GM21528 (cell line): ENCODE measurements around the gene DHRS3.
"Not testable (repeated sequence)": the region's sequence is repeated elsewhere in the genome, so short reads cannot be mapped to it uniquely, and the experiment has no call there.

Experiments
- ATAC-seq: cut with Tn5 transposase; IDR thresholded peaks from one replicate; pipeline ENCODE4 v1.9.1; 2021; ENCODE audit warnings: mild to moderate bottlenecking, moderate library complexity; ENCODE audit not compliant: unreplicated experiment, low FRiP score

The DHRS3 gene

DNA sequence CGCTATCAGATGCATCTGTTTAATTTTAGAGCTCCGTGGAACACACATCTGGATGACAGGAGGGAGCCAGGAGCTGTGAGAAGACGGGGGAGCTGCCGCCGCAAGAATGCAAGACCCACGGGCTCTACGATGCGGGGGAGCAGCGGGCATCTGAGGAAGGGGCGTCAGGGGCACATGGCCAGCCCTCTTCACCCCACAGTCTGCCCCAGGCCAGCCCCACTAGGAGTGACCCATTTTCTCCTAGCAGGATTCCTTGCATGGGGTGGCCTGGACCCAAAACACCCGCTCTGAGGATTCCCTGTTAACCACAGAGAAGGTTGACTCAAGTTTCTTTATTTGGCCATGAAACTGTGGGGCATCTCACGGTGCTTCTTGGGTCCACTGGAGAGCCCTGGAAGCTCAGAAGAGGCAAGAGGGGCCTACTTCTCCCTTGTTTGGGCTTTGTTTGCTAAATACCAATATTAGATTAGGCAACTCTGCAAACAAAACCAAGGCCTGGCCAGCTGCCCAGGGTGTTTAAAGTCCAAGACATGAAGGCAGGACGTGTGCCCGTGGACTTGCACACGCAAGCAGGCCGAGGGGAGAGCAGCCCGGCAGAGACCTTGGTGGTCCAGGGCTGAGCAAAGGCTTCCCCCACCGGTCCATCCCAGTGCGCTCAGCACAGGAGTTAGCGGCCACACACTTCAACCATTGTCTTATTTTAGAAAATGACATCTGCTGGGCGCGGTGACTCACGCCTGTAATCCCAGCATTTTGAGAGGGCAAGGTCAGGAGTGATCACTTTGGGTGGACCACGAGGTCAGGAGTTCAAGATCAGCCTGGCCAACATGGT is 89.8 kb downstream of the DHRS3 start:
- no peak for ATAC-seq

DNA sequence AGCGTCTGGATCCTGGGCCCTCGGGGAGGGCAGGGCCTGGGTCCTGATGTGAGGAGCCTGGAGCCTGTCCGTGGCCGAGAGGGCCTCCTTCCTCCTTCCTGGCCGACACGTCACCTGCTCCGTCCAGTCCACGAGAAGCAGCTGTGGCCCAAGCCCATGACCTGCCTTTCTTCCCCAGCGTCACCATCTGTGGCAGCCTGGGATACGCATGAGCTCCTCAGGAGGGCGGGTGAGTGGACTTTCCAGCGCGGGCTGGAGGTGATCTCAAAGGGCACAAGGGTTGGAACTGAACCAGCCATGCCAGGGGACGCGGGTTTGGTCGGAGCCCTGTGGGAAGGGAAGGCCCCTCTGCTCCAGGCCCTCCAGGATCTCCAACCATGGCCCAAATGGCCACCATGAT is 90.4 kb downstream of the DHRS3 start:
- ATAC-seq, result no peak

DNA sequence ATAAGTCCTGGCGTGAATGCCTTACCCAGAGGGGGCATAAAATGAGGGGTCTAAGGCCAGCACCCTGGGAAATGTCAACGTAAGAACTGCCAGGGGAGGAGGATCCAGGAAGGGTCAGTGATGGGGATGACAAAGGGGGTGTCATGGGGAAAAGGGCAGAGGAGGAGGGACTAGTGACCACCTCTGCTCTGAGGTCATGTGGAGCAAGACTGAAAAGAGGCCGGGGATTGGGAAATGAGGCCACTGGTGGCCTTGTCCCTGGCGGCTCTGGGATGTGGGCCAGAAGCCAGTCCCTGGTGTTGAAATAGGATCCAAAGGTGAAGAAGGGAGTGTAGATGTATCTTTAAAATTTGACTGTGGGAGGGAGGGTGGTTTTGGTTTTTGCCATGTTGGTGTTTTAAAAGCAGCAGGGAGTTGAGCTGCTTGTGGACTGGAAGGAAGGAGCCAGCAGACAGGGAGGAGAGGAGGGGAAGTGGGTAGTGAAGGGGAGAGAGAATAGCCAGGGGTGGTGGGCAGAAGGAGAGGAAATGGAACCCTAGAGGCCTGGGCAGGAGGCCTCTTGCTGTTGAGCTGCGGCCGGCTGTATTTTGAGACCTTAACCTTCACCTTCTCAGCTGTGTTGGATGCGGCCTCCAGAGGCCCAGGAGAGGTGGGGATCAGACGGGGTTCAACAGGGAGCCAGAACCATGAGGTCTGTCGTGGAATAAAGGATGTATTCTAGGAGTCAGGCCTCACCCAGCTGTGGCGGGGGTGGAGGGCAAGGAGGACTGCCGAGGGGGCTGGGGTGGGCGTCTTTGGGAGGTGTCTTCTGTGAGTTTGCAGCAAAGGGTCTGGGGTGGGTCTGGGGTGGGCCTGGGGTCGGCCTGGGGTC is 92.5 kb downstream of the DHRS3 start:
- no peak for ATAC-seq

GRCh38 chr1:12524266-12524665 is 93.7 kb downstream of the DHRS3 start:
- no peak for ATAC-seq

DNA sequence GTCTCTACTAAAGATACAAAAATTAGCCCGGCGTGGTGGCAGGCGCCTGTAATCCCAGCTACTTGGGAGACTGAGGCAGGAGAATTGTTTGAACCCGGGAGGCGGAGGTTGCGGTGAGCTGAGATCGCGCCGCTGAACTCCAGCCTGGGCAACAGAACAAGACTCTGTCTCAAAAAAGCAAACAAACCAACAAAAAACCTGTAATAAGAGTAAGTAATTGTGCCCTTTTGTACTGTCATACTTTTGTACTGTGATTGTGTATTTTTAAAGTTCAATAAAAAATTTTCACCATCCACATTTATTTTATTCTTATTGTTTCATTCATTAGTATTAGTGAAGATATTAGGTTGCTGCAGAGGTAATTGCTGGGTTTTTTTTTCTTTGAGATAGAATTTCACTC is 95.2 kb downstream of the DHRS3 start:
- ATAC-seq, result not testable (repeated sequence)

DNA sequence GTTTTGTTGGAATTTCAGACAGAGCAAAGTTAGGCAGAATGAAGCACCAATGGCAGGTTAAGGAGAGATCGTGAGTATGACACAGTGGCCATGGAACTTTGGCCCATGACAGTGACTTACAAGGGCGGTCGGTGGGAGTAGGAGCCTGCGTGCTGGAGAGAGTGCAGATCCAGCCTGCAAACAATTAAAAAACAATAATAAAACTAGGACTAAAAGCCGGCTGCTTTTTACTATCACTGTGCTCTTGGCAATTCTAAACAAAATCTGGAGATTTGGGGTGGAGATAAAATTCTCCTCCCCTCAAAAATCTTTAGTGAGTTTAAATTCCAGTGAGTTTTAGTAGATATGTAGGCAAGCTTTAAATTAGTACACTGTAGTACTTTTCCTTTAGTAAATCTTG is 96.9 kb downstream of the DHRS3 start:
- no peak for ATAC-seq

DNA sequence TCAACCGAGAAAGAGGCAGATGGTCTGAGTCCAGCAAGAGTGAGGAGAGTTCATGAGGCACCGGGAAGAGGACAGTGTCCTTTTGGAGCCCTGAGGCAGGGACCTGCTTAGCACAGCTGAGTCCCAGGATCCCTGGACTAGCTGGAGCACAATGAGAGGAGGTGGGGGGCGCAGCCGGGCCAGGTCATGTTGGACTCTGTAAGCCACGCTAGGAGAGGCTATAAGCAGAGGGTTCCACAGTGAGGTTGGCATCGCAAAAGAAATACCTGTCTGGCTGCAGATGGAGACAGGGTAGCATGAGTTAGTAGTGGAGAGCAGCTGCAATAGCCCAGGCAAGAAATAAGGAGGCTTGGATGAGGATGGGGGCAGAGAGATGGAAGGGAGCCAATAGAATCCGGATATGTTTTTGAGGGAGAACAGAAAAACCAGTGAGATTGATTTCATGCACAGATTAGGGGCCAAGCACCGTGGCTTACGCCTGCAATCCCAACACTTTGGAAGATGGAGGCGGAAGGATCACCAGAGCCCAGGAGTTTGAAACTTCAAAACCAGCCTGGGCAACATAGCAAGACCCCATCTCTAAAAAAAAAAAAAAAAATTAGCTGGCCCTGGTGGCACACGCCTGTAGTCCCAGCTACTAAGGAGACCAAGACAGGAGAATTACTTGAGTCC is 98.2 kb downstream of the DHRS3 start:
- no peak for ATAC-seq

- ATAC-seq, result no peak
Measured at GRCh38 chr1:12518931-12519692, 98.9 kb downstream of the DHRS3 start.
